Neural progenitor cell (in vitro differentiated cells): ENCODE data around the gene CHMP6. TPM values are rescaled to one million over a fixed set of nuclear protein-coding genes. Genes with fewer than 3 reads are reported as not detected.

Experiments
- DNase-seq: peaks from one replicate; pipeline ENCODE4 v3.0.0-alpha.2; 2016; ENCODE audit warnings: low spot score
- H2AFZ ChIP-seq: fragments of 200-600 bp; sonication (generic); replicated peaks from 2 replicates; pipeline ENCODE4 v1.6.1; 2016; ENCODE audit warnings: antibody characterized with exemption
- H3F3A ChIP-seq: fragments of 200-600 bp; sonication (generic); 2 replicates; pipeline ENCODE4 v1.6.1; 2016; ENCODE audit warnings: antibody characterized with exemption, low read depth
- H3K27ac ChIP-seq: fragments of 200-600 bp; sonication (generic); 2 replicates; pipeline ENCODE4 v1.5.1; 2016; ENCODE audit warnings: mild to moderate bottlenecking
- H3K27me3 ChIP-seq: fragments of 200-600 bp; sonication (generic); 2 replicates; pipeline ENCODE4 v1.6.1; 2016; ENCODE audit warnings: mild to moderate bottlenecking, moderate library complexity
- H3K36me3 ChIP-seq: fragments of 200-600 bp; sonication (generic); 2 replicates; pipeline ENCODE4 v1.5.1; 2016
- H3K4me1 ChIP-seq: fragments of 200-600 bp; sonication (generic); 2 replicates; pipeline ENCODE4 v1.6.1; 2016; ENCODE audit warnings: mixed run types
- H3K4me2 ChIP-seq: fragments of 200-600 bp; sonication (generic); 2 replicates; pipeline ENCODE4 v1.6.1; 2016
- H3K4me3 ChIP-seq: fragments of 200-600 bp; sonication (generic); 2 replicates; pipeline ENCODE4 v1.5.1; 2016
- H3K79me2 ChIP-seq: fragments of 200-600 bp; sonication (generic); 2 replicates; pipeline ENCODE4 v1.6.1; 2016; ENCODE audit warnings: low read depth
- H3K9ac ChIP-seq: fragments of 200-600 bp; sonication (generic); 2 replicates; pipeline ENCODE4 v1.6.1; 2016
- H3K9me3 ChIP-seq: fragments of 200-600 bp; sonication (generic); 2 replicates; pipeline ENCODE4 v1.5.1; 2016; ENCODE audit warnings: low read depth
- H4K20me1 ChIP-seq: fragments of 200-600 bp; sonication (generic); 2 replicates; pipeline ENCODE4 v1.6.1; 2016; ENCODE audit warnings: low read depth
- H3K27ac Mint-ChIP-seq: 3 replicates; pipeline ENCODE4 v1.8.0; 2021; ENCODE audit warnings: mixed read lengths
- H3K27me3 Mint-ChIP-seq: 2 replicates; pipeline ENCODE4 v1.8.0; 2022; ENCODE audit warnings: low read depth, mild to moderate bottlenecking, inconsistent platforms, moderate library complexity, mixed read lengths; ENCODE audit not compliant: insufficient read depth
- H3K36me3 Mint-ChIP-seq: 3 replicates; pipeline ENCODE4 v1.8.0; 2021; ENCODE audit warnings: mixed read lengths
- H3K4me1 Mint-ChIP-seq: 3 replicates; pipeline ENCODE4 v1.8.0; 2021; ENCODE audit warnings: mixed read lengths
- H3K4me3 Mint-ChIP-seq: 3 replicates; pipeline ENCODE4 v1.8.0; 2021; ENCODE audit warnings: mild to moderate bottlenecking, moderate library complexity, mixed read lengths
- H3K9me3 Mint-ChIP-seq: 3 replicates; pipeline ENCODE4 v1.8.0; 2020; ENCODE audit warnings: mixed read lengths
- EZH2 ChIP-seq: fragments of 200-600 bp; sonication (generic); IDR thresholded peaks from 2 replicates; pipeline ENCODE4 v1.6.1; 2017; ENCODE audit warnings: antibody characterized with exemption, mild to moderate bottlenecking, moderate library complexity
- EZH2phosphoT487 ChIP-seq: fragments of 200-600 bp; sonication (generic); IDR thresholded peaks from 2 replicates; pipeline ENCODE4 v1.6.1; 2017; ENCODE audit warnings: antibody characterized with exemption
- total RNA-seq: library from RNA; depleted of rRNA; stranded (reverse); fragments of >200 nt; gene quantifications from 2 replicates; pipeline ENCODE4 v1.2.3, GENCODE V29; 2015; ENCODE audit warnings: low replicate concordance
- TF ChIP-seq, protein P1 (sequence below): fragments of 200-600 bp; sonication (generic); IDR thresholded peaks from 2 replicates; pipeline ENCODE4 v1.5.1; 2017; ENCODE audit warnings: antibody characterized with exemption, mild to moderate bottlenecking

Gene CHMP6
- total RNA-seq, 1 donor from 2014 or later: 11.5 TPM

DNA sequence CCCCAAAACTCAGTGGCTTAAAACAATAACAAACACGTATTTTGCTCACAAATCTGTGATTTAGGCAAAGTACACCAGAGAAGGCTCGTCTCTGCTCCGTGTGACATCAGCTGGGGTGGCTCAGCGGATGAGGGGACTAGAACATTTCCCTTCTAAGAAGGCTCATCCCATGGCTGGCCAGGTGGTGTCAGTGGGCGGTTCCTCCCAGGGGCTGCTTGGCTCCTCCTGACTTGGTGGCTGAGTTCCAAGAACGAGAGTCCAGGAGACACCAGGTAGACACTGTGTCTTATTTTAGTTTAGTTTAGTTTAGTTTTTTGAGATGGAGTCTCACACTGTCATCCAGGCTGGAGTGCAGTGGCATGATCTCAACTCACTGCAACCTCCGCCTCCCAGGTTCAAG, 5.6 kb upstream of the CHMP6 start:
- H4K20me1 ChIP-seq: no peaks in the 10 kb centered on the region
- no peaks in the 10 kb centered on the region for H3K9me3 ChIP-seq
- H2AFZ ChIP-seq: no peak overlapping the region
- H3F3A ChIP-seq: no peaks in the 10 kb centered on the region
- H3K27me3 Mint-ChIP-seq: peaks cover 18% of the 10 kb centered on the region
- H3K4me1 ChIP-seq: no peaks in the 10 kb centered on the region
- H3K27ac Mint-ChIP-seq: no peak overlapping the region
- H3K9me3 Mint-ChIP-seq: no peaks in the 10 kb centered on the region
- no peak overlapping the region for H3K27ac ChIP-seq
- no peak overlapping the region for H3K9ac ChIP-seq
- peaks cover 45% of the 10 kb centered on the region for H3K27me3 ChIP-seq
- TF ChIP-seq EZH2phosphoT487 (no peak), EZH2 (no peak)
- TF ChIP-seq, protein P1, sequence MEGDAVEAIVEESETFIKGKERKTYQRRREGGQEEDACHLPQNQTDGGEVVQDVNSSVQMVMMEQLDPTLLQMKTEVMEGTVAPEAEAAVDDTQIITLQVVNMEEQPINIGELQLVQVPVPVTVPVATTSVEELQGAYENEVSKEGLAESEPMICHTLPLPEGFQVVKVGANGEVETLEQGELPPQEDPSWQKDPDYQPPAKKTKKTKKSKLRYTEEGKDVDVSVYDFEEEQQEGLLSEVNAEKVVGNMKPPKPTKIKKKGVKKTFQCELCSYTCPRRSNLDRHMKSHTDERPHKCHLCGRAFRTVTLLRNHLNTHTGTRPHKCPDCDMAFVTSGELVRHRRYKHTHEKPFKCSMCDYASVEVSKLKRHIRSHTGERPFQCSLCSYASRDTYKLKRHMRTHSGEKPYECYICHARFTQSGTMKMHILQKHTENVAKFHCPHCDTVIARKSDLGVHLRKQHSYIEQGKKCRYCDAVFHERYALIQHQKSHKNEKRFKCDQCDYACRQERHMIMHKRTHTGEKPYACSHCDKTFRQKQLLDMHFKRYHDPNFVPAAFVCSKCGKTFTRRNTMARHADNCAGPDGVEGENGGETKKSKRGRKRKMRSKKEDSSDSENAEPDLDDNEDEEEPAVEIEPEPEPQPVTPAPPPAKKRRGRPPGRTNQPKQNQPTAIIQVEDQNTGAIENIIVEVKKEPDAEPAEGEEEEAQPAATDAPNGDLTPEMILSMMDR: no peak
- DNase-seq: no peak
- no peak overlapping the region for H3K4me3 ChIP-seq
- no peak overlapping the region for H3K4me2 ChIP-seq
- H3K4me3 Mint-ChIP-seq: no peak overlapping the region
- no peaks in the 10 kb centered on the region for H3K36me3 ChIP-seq
- peaks cover 13% of the 10 kb centered on the region for H3K4me1 Mint-ChIP-seq
- no peaks in the 10 kb centered on the region for H3K79me2 ChIP-seq
- H3K36me3 Mint-ChIP-seq: no peaks in the 10 kb centered on the region

DNA sequence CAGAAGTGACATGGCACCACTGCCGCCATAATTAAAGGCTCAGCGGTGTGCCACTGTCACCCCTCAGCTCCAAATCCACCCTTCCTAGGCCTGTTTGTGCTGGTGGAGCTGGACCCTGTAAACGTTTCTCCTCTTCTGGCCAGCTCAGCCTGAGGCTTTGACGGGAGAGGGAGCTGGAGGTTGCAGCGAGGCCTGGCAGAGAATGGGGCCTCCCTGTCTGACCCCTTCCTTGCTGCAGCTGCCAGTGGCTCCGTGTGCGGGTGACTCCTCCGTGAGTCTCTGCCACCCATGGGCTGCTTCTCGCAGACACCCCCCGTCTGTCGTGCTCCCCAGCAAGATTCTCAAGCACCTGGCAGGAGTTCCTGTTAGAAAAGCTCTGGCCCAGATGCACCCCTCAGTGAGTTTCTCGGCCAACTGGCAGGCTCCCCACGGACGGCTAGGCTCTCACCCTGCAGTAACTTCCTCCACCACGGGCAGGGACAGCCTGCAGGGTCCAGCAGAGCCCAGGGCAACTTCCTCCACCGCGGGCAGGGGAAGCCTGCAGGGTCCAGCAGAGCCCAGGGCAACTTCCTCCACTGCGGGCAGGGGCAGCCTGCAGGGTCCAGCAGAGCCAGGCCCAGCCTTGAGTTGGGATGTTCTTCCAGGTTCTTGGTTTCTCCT, 4.7 kb upstream of the CHMP6 start:
- H3K27me3 ChIP-seq: peaks cover 45% of the 10 kb centered on the region
- H3K27ac ChIP-seq: no peak overlapping the region
- Mint-ChIP-seq H3K9me3 (no peaks in the 10 kb centered on the region), H3K36me3 (no peaks in the 10 kb centered on the region), H3K4me3 (no peak overlapping the region), H3K27ac (no peak overlapping the region), H3K27me3 (peaks cover 18% of the 10 kb centered on the region), H3K4me1 (peaks cover 13% of the 10 kb centered on the region)
- no peaks in the 10 kb centered on the region for H4K20me1 ChIP-seq
- no peak for TF ChIP-seq EZH2
- TF ChIP-seq EZH2phosphoT487: no peak
- TF ChIP-seq, protein P1: no peak
- no peak for DNase-seq
- no peaks in the 10 kb centered on the region for H3F3A ChIP-seq
- no peak overlapping the region for H3K9ac ChIP-seq
- no peak overlapping the region for H3K4me3 ChIP-seq
- no peak overlapping the region for H3K4me2 ChIP-seq
- H3K4me1 ChIP-seq: no peaks in the 10 kb centered on the region
- no peaks in the 10 kb centered on the region for H3K9me3 ChIP-seq
- no peaks in the 10 kb centered on the region for H3K36me3 ChIP-seq
- no peaks in the 10 kb centered on the region for H3K79me2 ChIP-seq
- no peak overlapping the region for H2AFZ ChIP-seq

DNA sequence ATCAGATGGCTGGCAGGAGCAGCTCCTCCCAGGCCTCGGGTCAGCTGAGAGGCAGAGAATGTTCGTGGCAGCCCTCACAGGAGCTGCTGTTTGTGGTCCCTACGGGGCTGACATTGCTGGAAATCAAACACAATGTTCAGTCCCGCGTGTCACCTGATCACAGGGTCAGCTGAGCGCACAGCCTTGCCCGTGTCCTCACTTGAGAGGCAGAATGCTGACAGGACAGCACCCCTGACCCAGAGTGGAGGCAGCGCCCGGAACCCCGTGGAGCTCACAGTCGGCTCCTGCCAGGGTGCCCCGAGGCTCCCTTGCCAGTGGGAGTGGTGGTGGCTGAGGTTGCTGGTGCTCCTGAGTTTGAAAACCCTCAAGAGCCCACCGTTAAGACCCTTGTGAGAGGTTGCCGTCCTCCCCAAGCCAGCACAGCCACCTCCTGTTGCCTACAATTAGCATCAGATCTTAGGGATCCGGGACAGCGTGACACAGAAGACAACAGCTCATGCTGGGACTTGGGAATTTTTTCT, 3.6 kb upstream of the CHMP6 start:
- H3K4me1 Mint-ChIP-seq: peaks cover 18% of the 10 kb centered on the region
- Histone ChIP-seq H3K4me1 (peaks cover 6% of the 10 kb centered on the region), H3K9me3 (no peaks in the 10 kb centered on the region), H3K27ac (no peak overlapping the region), H3K27me3 (peaks cover 45% of the 10 kb centered on the region), H3K36me3 (no peaks in the 10 kb centered on the region), H3K4me2 (no peak overlapping the region), H4K20me1 (peaks cover 6% of the 10 kb centered on the region), H3K79me2 (no peaks in the 10 kb centered on the region), H3K9ac (no peak overlapping the region), H3K4me3 (no peak overlapping the region), H2AFZ (no peak overlapping the region), H3F3A (peaks cover 3% of the 10 kb centered on the region)
- TF ChIP-seq EZH2phosphoT487 (no peak), EZH2 (no peak)
- TF ChIP-seq, protein P1: no peak
- H3K4me3 Mint-ChIP-seq: no peak overlapping the region
- no peak overlapping the region for H3K27ac Mint-ChIP-seq
- H3K36me3 Mint-ChIP-seq: no peaks in the 10 kb centered on the region
- peaks cover 15% of the 10 kb centered on the region for H3K27me3 Mint-ChIP-seq
- no peaks in the 10 kb centered on the region for H3K9me3 Mint-ChIP-seq
- no peak for DNase-seq
